ENCODE measurements around the gene SUPT20H.

SUPT20H gene

DNA sequence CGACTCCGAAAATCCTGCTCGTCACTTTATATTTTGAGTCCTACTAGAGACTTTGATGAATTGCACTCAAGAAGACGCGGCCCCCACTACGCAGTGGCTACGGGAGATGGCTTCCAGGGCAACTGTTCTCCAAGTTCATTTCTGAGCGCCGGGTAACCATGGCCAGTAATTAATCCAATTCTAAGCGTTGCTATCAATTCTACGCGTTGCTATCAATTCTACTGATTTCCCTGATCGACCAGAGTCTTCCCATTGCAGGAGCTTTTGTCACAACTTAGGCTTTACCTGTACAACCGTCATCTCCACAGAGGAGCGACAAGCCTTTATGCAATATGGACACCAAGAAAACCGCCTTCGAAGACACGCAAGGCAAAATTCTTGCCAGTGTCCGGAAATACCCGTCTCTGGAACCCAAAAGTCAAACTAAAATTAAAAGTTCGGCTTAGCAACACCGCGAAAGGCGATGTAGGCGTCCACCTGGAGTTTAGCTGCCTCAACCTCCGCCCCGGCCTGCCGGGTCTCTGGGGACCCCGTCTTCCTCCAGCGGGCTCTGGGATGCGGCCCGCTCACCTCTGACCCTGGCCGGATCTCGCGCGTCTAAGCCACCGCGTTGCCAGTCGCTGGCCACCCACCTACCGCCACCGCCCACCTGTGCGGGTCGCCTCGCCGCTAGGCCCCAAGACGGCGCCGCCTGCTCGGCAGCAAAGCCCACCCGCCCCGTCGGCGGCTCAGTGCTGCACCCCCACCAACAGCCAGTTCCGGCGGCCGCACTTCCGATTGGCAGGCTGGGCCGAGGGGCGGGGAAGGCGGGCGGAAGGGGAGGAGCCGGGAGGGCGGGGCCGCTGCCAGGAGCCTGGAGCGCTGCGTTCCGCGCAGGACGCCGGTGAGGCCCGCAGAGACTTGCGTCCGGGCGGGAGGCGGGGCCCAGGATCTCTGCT lies at the start of gene SUPT20H:
TSS of gene SUPT20H (minus strand) at position 779 of the 938 bp plus-strand sequence. CDS start 8,198 bp downstream, outside the sequence.
- DNase-seq (ENCODE audit: low read depth), result peak; percentile 96

DNA sequence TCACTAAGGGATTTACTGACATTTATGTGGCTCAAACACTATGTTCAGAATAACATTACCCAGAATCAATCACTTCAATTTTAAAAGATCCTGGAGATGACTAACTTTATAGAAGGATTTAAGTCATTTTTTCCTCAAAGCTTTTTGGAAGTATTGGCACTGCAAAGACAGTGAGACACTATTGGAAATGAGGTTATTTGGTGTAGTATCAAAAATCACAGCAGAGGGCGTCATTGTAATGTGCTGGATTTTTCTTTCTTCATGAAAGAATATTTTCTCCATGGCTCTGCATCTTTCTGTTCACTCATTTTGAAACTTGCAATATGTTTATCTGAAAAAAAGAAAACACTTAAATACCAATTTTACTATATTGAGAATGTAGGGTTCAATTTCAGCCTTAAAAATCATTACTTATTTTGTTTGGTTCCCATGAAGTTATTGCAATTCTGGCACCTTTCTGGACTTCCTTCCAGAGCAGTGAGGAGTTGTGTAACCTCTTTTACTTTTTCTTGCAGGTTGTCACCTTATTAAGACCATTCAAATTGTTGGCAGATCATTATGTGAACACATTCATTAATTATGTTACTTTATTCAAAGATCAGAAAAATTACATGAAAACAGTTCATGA lies 49.7 kb upstream of the SUPT20H start:
- no peak for DNase-seq (ENCODE audit: low read depth)

DNA sequence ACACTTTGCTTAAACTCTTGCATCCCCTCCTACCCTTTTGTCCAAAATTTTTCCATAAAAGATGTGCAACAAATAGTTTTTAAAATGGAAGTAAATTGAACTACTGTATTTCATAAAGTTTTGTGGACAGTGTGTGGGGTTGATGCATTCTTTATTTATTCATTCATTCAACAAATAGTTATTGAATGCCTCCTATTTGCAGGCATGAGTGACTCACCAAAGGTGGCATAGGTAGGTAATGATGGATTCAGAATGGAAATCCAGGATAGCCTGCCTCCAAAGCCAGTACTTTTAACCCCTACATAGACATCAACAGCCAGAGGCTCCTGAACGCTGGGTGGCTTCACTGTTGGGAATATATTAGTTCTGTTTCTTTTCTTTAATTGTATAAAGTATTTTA lies 48.4 kb upstream of the SUPT20H start:
- no peak for DNase-seq (ENCODE audit: low read depth)

DNA sequence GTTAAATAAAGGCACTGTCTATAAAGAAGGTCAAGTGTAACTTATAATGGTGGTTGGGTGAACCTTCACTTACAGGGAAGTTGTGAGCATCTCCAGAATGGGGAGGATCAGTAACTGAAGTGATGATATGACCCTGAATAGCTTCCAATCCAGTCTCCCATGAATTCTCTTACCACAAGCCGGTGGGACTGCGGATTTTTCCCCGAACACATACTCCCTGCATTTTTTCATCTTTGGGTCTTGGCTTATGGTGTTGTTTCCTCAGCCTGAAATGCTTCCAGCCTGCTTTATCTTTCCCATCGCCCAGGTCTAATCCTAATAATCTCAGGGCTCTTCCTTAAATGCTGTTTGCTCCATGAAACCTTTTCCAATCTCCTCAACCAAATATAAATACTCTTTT lies 48.0 kb upstream of the SUPT20H start:
- no peak for DNase-seq (ENCODE audit: low read depth)

DNA sequence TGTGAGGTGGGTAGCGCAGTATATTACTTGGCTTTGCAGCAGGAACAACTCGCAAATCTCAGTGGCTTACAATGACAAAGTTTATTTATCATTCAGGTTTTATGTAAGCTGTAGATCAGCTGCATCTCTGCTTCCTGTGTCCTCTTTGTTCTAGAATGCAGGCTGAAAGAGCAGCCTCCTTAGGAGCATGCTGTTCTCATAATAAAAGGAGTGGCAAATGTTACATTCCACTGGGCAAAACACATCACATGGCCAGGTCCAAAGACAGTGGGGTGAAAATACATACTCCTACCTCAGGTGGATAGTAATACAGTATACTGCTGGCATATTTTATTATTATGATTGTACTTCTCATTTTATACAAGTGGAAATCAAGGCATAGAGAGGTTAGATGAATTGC lies 47.2 kb upstream of the SUPT20H start:
- DNase-seq (ENCODE audit: low read depth), result no peak

DNA sequence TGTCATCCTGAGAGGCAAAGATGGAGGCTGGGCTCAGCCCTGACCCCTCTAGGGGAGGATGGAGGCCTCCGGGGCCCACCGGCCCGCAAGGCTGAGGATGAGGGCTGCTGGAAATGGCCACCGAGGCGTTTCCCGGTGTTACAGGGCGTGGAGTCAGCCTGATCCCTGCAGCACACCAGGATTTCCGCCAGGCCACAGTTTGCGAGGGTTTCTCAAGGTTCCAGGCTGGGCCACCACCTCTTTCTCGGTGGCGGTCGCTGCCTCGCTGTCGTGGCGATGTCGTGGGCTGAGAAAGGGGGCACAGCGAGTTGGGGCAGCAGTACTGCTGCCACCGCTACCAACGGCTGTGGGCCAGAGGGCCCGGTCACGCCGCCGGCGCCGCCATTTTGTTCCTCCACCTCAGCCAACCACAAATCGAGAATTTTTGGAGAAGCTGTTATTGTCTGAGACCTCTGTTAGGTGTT lies 45.8 kb upstream of the SUPT20H start, which contains the start of gene CSNK1A1L:
TSS of gene CSNK1A1L (minus strand) at position 414 of the 464 bp plus-strand sequence. CDS start at position 6, 408 bp downstream.
- no peak for DNase-seq (ENCODE audit: low read depth)

DNA sequence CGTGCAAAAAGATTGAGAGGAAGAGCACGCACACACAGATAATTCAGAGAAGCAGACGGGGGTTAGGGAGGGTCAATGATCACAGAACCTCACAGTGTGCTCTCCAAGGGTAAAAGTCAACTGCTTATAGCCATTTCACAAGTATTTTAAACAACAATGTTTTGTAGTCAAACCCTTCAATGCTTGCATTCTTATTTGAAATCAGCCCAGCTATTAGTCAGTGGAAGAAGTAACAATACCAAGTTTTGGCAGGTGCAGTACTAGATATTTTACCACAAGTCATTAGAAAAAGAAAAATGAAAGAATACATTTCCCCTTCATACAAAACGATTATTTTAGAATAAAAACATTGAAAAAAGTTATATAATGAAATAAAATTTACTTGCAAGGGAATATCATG lies 43.4 kb upstream of the SUPT20H start:
- no peak for DNase-seq (ENCODE audit: low read depth)

DNA sequence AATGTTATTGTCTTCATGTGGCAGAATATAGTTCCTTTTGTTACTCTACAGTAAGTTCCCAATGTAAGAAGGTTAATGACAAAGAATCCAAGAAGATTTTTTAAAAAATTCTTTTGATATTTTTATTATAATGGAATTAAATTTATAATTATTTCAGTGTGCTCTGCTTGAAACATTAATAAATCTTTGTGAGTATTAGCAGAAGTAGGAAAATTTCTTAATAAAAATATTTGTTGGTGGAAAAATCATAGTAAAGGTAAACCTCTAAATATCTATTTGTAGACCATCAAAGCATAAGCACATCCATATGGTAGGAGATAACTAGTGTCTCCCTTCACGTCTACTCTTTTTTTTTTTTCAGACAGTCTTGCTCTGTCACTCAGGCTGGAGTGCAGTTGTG lies 41.7 kb upstream of the SUPT20H start:
- DNase-seq (ENCODE audit: low read depth), result no peak

DNA sequence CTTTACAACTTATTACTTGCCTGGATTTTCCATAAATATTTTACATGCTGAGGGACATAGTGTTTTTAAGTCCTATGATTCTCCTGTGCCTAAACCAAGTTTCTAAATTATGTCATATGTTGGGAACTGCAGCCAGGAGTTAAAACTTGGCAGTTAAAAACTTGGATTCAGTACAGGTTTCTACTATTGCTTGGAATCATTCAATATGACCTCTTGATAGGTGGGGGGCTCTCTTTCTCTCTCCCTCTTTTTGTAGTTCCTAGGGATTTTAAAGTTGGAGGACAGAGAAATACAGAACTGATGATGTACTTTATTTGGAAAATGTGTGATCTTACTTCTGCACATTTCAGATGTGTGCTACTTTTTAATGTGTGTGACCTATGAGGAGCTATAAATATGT lies 41.2 kb upstream of the SUPT20H start:
- DNase-seq (ENCODE audit: low read depth), result no peak

DNA sequence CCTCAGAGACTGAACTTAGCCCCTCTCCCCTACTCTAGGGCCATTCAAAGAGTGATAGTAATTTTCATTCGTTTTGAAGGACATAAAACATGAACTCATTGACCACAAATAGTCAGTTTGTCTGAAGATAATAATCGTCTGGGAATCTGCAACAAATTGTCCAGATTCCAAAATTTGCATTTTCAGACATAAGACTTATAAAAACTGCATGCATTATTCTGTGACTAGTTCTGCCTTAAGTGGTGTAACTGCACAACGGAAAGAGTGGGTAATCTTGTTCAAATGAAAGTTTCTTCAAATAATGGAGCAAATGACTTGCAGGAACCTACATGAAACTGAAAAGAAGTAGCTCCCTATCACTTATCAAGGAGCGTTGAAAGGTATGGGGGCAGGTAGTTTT lies 37.6 kb upstream of the SUPT20H start:
- DNase-seq (ENCODE audit: low read depth), result no peak

DNA sequence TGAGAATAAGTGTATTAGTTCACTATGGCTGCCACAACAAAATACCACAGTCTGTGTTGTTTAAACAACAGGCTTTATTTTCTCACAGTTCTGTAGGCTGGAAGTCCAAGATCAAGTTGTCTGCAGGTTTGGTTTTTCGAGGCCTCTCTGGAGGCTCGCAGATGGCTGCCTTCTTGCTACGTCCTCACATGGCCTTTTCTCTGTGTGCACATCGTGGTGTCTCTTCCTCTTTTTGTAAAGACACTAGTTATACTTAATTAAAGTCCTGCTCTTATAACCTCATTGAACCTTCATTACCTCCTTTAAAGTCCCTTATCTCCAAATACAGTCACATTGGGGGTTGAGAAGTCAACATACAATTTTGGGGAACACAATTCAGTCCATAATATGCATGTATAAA lies 35.4 kb upstream of the SUPT20H start:
- DNase-seq (ENCODE audit: low read depth), result no peak

DNA sequence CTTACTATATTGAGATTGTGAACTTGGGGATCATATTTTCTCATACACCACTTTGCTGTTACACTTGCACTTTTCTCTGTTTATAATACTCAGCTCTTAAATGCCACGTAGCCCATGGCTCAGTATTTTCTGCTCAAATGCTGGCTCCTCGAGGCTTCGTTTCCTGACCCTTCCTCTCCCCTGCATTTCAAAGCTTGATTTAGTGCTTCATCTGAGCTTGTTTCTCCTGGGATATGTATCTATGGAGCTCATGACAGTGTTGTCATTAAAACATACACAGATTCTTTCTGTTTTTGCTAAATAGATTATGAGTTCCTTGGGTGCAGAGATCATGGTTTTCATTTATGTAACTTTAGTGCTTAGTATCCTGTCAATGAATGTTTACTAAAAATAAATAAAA lies 34.6 kb upstream of the SUPT20H start:
- DNase-seq (ENCODE audit: low read depth), result no peak

DNA sequence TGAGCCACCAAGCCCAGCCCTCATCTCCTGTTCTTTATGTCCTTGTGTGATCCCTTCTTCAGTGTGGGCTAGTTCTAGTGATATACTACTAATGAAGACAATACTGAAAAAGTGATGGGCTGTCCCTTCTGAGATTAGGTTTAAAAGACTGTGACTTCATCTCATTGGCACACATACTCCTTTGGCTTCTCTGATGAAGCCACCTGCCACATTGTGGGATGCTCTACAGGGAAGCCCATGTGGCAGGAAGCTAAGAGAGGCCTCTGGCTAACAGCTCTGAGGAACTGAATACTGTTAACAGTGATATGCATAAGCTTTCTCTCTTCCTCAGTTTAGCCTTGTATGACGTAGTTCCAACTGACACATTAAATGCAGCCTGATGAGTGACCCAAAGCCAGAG lies 32.3 kb upstream of the SUPT20H start:
- DNase-seq (ENCODE audit: low read depth), result no peak

DNA sequence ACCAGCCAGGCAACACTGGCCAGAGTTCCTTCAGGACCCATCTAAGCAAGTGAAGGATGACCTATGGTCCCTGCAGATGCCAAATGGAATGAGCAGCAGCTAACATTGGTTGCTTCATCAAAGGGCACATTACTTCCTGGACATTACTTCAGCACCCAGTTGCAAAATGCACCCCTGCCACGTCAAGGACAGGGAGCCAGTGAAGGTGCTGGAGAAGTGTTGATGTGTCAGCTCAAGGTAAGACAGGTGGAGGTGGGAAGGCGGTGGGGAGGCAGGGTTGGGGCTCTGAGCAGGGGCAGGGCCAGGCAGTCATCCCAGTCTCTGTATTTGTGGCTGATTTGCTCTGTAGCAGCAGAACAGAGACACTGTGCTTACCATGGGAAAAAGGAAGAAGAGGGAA lies 31.4 kb upstream of the SUPT20H start:
- no peak for DNase-seq (ENCODE audit: low read depth)

DNA sequence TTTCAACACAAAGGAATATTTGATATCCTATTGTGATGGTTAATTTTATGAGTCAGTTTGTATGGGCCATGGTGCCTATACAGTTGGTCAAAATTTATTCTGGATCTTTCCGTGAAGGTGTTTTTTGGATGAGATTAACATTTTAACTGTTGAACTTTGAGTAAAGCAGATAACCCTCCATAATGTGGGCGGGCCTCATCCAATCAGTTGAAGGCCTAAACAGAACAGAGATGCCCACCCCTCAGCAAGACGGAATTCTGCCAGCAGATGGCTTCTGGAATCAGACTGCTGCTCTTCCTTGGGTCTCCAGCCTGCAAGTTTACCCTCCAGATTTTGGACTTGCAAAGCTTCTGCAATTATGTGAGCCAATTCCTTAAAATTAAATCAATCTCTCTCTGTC lies 30.0 kb upstream of the SUPT20H start:
- no peak for DNase-seq (ENCODE audit: low read depth)

DNA sequence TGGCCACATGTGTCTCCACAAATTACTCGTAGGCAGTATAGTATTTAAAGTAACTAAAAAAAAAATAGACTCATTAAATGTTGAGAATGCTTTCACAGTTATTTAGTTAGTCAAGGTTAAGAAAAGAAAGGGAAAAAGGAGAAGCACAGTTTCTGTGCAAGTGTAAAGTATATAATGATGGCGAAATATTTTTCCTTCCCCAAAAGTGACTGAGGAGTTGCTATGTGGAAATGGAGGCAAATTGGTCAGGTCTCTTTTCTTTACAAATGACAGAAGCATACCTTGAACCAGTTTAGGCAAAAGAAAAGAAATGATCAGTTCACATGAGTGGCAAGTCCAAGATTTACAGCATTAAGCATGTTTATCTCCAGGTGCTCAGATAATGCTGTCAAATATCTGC lies 28.0 kb upstream of the SUPT20H start:
- DNase-seq (ENCODE audit: low read depth), result no peak

DNA sequence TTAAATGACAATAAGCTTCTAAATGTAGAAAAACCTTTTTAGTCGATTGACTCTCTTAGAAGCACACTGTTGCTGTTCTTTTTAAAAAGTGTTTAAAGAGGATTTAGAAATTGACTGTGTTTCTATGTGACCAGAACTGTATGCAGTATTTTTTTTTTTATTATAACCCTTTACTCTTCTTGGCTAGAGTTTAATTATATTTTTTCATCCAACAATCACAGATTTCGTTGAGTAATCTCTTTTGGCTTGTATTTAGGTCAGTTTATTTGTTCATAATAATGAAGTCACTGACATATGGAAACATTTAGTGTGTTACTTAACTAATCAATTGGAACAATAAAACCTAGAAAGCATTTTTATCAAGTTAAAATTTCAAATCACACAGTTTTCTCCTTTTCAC lies 26.1 kb upstream of the SUPT20H start:
- no peak for DNase-seq (ENCODE audit: low read depth)

DNA sequence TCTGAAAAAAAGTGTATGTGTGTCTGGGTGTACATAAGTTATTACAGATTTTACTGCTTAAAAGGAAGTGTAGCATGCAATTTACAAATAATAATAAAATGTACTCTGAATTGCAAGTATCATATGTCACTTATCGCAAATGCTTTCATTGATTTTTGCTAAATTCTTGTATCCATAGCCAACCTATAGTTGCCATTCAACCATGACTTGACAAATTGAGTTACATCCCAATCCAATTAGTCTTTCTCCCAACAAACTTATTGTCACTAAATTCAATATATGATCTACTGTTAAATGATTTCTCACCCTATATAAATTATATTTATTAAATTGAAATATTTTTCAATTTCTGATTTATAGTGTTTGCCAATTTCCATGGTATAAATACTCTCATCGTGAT lies 17.3 kb upstream of the SUPT20H start:
- no peak for DNase-seq (ENCODE audit: low read depth)

DNA sequence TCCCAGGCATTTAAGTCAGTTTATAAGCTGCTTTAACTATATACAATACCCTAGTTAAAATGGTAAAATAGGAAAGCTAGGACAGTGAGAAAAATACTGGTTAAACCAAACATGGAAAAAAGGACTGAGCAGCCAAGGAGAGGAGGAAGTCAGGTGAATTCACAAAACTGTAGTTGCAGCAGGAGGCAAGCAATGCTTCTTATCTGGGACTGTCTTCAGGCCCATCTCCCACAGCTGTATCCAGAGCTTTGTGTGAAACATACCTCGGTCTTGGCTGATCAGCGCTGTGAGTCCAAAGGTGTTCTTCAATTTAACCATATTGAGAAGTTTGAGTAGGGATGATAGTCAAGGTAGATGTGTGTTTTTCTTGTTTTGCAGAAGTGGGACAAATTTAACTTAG lies 15.7 kb upstream of the SUPT20H start:
- no peak for DNase-seq (ENCODE audit: low read depth)

DNA sequence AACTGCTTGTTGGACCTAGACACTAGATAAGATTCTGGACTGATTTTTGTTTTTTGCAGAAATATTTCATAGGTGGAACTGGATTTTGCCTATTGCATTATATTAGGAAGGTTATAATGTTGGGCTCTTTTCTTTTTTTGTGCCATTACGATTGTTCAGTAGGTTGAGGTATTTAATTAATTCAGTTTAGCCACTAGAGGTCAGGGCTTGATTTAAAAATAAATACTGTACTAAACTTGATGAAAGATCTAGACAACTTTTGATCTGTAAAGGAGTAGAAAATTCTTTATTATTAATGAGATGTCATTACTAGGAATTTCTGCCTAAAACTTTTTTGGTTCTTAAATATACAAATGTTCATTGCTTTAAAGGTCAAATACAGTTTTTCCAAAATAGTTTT lies 15.2 kb upstream of the SUPT20H start:
- DNase-seq (ENCODE audit: low read depth), result no peak

DNA sequence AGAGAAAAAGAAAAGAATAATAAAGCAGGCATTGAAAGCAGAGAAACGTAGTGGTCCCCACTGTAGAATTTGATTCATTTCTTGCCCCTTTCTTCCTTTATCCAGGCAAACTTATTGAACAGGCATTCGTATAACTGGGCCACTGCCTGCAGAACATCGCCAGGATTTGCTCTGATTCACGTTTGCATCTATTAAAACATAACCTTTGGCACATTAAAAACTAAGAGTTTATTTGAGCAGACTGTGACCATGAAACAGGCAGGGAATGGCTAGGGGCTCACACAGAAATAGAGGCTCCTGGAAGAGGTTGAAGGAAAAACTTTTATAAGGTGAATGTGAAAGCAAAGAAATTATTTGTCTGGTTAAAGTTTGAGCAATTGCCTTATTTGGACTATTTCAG lies 12.5 kb upstream of the SUPT20H start:
- no peak for DNase-seq (ENCODE audit: low read depth)

DNA sequence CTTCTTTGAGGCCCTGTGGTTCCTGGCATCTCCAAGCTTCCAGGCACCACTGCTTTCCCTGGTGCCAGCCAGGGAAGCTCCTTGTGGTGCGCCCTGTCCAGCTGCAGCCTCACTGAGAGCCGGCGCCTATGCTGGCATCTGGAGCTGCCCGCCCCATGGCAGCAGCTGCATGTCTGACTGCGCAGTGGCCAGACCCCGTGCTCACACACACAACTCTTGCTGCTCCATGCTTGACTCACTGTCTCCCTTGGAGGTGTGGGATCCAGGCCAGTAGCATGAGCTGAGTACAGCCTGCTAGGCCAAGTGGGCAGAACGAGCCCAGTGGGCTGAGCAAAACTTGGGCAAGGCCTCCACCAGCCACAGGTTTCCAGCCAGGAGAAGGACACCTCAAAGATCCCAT lies 11.5 kb upstream of the SUPT20H start:
- no peak for DNase-seq (ENCODE audit: low read depth)

DNA sequence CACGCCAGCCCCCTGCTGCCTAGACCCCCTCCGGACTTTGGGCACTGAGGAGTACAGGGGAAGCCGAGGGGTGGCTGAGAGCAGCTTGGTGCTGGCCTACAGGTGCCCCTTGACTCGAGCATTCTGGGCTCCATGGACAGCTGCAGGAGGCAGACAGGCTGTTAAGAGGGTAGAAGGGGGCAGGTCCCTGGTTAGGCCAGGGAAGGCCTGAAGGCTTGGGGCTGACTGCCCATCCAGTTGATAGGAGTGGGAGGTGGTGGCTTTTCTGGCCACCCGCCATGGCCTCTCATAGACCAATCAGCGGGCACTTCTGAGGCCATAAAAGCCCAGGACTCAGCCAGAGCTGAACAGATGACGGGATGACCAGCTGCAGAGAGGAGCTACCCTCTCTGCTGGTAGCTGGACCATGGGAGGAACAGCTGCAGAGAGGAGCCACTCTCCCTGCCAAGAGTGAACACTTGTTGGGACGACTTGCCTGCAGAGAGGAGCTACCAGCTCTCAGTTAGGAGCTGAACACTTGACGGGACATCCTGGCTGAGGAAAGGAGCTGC lies 10.7 kb upstream of the SUPT20H start:
- DNase-seq (ENCODE audit: low read depth), result no peak

Data from stimulated activated CD8-positive, alpha-beta memory T cell treated with anti-CD3 and anti-CD28 coated beads, Interleukin-15, amount 100 ng/mL, for 24 hours (primary cell).